Breast epithelium (tissue), 4 donors: ENCODE data around the gene P2RX2. TPM values are rescaled to one million over a fixed set of nuclear protein-coding genes. Genes with fewer than 3 reads are reported as not detected.

Experiments used
- DNase-seq, 2 donors: peaks; one replicate each; pipeline ENCODE4 v3.0.0-alpha.2; 2019; ENCODE audit warnings: low spot score in 2 of 2
- H3K27ac ChIP-seq, 2 donors: fragments of 200-600 bp; sonication (generic) in 1 of 2; one replicate each; pipeline ENCODE4 v1.5.1; 2016 to 2019; ENCODE audit warnings: mild to moderate bottlenecking in 1 of 2
- H3K27me3 ChIP-seq, 2 donors: fragments of 200-600 bp; sonication (generic) in 1 of 2; one replicate each; pipeline versions ENCODE4 v1.5.1 to v1.6.0; 2017 to 2019; ENCODE audit warnings: control low read depth in 1 of 2, mild to moderate bottlenecking in 1 of 2
- H3K36me3 ChIP-seq: fragments of 200-600 bp; one replicate; pipeline ENCODE4 v1.5.1; 2019
- H3K4me1 ChIP-seq, 2 donors: fragments of 200-600 bp; sonication (generic); one replicate each; pipeline ENCODE4 v1.5.1; 2016 to 2019; ENCODE audit warnings: control low read depth in 1 of 2
- H3K4me3 ChIP-seq, 3 donors: fragments of 200-600 bp; sonication (generic); 1 replicate in 2 of 3; 2 replicates in 1 of 3; pipeline ENCODE4 v1.5.1; 2016 to 2019; ENCODE audit warnings: mild to moderate bottlenecking in 3 of 3, moderate library complexity in 2 of 3
- H3K9me3 ChIP-seq, 2 donors: fragments of 200-600 bp; sonication (generic) in 1 of 2; one replicate each; pipeline ENCODE4 v1.5.1; 2016 to 2019; ENCODE audit warnings: control low read depth in 1 of 2
- POLR2A ChIP-seq: fragments of 450-650 bp; IDR thresholded peaks from one replicate; pipeline ENCODE4 v1.6.1; 2016; ENCODE audit warnings: antibody characterized with exemption, mild to moderate bottlenecking, moderate library complexity
- POLR2AphosphoS5 ChIP-seq, 3 donors: sonication (generic); formaldehyde crosslinking; IDR thresholded peaks; one replicate each; pipeline ENCODE4 v1.6.1; 2017; ENCODE audit warnings: antibody characterized with exemption in 3 of 3
- intact Hi-C: fragments of 100-400 bp; cut with DNase I; formaldehyde crosslinking; loops from one replicate; pipeline ENCODE4 v1.15.1; 2023; ENCODE audit warnings: low total_unique reads
- total RNA-seq, 3 donors: library from RNA; depleted of rRNA; stranded (reverse); fragments of >200 nt; gene quantifications; one replicate each; pipeline ENCODE4 v1.1.0, GENCODE V29; 2016
- TF ChIP-seq, protein P1 (sequence below), 3 donors: fragments of 450-650 bp; IDR thresholded peaks; one replicate each; pipeline ENCODE4 v1.5.1; 2016 to 2017; ENCODE audit warnings: antibody characterized with exemption in 3 of 3, mild to moderate bottlenecking in 3 of 3, moderate library complexity in 3 of 3

P2RX2 gene
- total RNA-seq, 3 donors from 2014 or later = 0.29 to 0.48 TPM; not detected in 1

DNA sequence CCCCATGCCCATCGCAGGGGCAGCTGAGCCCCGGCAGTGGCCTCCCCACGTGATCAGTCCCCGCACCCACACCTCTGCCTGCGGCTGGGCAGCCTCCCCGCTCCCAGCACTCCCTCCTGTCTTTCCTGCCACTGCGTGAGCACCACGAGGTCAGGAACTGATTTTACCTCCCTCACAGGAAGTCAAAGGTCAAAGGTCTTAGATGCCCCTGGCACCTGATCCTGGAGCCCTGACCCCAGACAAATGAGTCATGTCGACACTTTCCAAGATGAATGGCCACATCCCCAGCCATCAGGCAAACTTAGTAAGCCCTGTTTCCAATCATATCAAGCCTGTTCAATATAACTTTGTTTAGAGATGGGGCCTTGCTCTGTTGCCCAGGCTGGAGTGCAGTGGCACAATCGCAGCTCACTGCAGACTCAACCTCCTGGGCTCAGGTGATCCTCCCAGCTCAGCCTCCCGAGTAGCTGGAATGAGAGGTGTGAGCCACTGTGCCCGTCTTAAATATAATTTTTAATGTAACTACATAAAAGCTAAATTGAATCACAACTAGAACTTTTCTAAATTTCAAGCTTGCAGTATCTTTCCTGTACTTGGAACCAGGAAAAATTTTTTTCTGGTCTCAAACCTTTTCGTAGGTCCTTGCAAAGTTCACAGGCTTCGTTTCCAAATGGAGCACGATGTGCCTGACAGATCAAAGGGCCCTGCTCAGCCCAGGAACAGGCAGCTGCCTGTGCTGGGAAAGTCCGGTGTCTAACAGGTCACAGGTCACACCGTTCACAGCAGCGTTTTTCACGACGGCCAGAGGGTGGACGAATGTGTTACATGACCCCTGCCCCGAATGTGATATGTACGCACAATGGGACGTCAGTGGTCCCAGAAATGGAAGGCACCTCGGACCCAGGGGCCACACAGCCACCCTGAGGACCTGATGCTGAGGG is 10.1 kb upstream of the P2RX2 start:
- no peak for DNase-seq
- Histone ChIP-seq H3K9me3 (peaks cover 3 to 9% of the 10 kb centered on the region in 2 donors), H3K36me3 (no peaks in the 10 kb centered on the region), H3K27ac (no peak overlapping the region), H3K4me3 (no peak overlapping the region), H3K4me1 (no peaks in the 10 kb centered on the region), H3K27me3 (peaks cover 0 to 49% of the 10 kb centered on the region in 2 donors)
- TF ChIP-seq, protein P1, sequence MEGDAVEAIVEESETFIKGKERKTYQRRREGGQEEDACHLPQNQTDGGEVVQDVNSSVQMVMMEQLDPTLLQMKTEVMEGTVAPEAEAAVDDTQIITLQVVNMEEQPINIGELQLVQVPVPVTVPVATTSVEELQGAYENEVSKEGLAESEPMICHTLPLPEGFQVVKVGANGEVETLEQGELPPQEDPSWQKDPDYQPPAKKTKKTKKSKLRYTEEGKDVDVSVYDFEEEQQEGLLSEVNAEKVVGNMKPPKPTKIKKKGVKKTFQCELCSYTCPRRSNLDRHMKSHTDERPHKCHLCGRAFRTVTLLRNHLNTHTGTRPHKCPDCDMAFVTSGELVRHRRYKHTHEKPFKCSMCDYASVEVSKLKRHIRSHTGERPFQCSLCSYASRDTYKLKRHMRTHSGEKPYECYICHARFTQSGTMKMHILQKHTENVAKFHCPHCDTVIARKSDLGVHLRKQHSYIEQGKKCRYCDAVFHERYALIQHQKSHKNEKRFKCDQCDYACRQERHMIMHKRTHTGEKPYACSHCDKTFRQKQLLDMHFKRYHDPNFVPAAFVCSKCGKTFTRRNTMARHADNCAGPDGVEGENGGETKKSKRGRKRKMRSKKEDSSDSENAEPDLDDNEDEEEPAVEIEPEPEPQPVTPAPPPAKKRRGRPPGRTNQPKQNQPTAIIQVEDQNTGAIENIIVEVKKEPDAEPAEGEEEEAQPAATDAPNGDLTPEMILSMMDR (IDR thresholded peaks at IDR 0.05) = no peak
- TF ChIP-seq POLR2A (no peak), POLR2AphosphoS5 (IDR thresholded peaks at IDR 0.05) (no peak)
- intact Hi-C loops = no loop called here

- no peak within 1 kb of the TSS for H3K27ac ChIP-seq
- peaks cover 3 to 9% of the 10 kb centered on the region in 2 donors for H3K9me3 ChIP-seq
- H3K36me3 ChIP-seq = no peaks in the 10 kb centered on the region
- intact Hi-C loops = loop anchor here (10.0 kb wide), 1 partner anchor 195 kb away; no protein-coding TSS in a partner anchor
- H3K4me1 ChIP-seq = no peaks in the 10 kb centered on the region
- TF ChIP-seq, protein P1 (IDR thresholded peaks at IDR 0.05) = no peak
- TF ChIP-seq POLR2A = no peak
- no peak for TF ChIP-seq POLR2AphosphoS5 (IDR thresholded peaks at IDR 0.05)
- H3K27me3 ChIP-seq = peaks cover 0 to 37% of the 10 kb centered on the region in 2 donors
- peak in 1 of 2 donors; percentile 52 for DNase-seq
- H3K4me3 ChIP-seq = peak within 1 kb of the TSS; percentile 4 to 55 (median 37)
Measured at GRCh38 chr12:132610051-132610759, 8.4 kb upstream of the P2RX2 start, which contains the start of gene LRCOL1. TSS of gene LRCOL1 (minus strand) at chr12:132610582. CDS start at chr12:132606251, 4,331 bp downstream.

DNA sequence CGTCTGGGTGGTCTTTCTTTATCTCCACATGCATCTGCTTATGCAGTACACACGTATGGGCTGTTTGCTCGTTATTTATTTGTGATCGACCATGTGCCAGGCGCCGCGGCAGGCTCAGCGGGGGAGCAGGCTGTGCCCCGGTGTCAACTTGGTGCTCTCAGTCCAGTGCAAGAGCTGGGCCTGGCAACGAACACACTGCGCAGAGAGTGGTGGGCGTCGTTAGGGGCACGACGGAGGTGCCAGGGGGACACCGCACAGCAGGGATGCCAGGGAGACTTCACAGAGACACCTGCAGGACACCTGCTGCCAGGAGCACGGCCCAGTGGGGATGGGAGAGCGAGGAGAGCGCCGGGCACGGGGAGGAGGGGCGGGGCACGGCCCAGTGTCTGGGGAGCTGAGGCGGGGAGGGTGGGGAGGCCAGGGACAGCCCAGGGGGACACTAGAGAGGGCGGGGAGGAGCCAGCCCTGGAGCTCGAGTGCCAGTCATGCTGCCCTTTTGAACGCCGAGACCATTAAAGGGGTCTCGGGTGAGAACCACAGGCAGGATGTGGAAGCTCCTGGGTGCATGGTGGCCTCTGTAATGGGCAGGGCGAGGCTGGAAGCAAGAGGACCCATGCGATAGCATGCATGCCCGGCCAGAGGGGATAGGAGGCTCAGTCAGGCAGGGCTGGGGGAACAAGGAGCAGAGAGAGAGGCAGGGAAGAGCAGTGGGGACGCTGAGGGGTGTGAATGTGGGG is 7.5 kb upstream of the P2RX2 start:
- Histone ChIP-seq H3K27me3 (peaks cover 0 to 40% of the 10 kb centered on the region in 2 donors), H3K4me3 (peak overlapping the region in 1 of 3 donors; percentile 55), H3K4me1 (no peaks in the 10 kb centered on the region), H3K9me3 (peaks cover 7 to 9% of the 10 kb centered on the region in 2 donors), H3K36me3 (no peaks in the 10 kb centered on the region), H3K27ac (no peak overlapping the region)
- intact Hi-C loops = loop anchor here (10.0 kb wide), 1 partner anchor 196 kb away; no protein-coding TSS in a partner anchor
- no peak for DNase-seq
- TF ChIP-seq, protein P1 (IDR thresholded peaks at IDR 0.05) = no peak

GRCh38 chr12:132611620-132612019 is 7.0 kb upstream of the P2RX2 start:
- no peak for DNase-seq
- H3K27me3 ChIP-seq = peaks cover 5 to 41% of the 10 kb centered on the region in 2 donors
- TF ChIP-seq POLR2AphosphoS5 (IDR thresholded peaks at IDR 0.05) = no peak
- H3K9me3 ChIP-seq = peaks cover 12 to 13% of the 10 kb centered on the region in 2 donors
- no peak overlapping the region for H3K27ac ChIP-seq
- intact Hi-C loops = loop anchor here (10.0 kb wide), 1 partner anchor 197 kb away; no protein-coding TSS in a partner anchor
- no peaks in the 10 kb centered on the region for H3K36me3 ChIP-seq
- H3K4me3 ChIP-seq = no peak overlapping the region
- H3K4me1 ChIP-seq = no peaks in the 10 kb centered on the region

DNA sequence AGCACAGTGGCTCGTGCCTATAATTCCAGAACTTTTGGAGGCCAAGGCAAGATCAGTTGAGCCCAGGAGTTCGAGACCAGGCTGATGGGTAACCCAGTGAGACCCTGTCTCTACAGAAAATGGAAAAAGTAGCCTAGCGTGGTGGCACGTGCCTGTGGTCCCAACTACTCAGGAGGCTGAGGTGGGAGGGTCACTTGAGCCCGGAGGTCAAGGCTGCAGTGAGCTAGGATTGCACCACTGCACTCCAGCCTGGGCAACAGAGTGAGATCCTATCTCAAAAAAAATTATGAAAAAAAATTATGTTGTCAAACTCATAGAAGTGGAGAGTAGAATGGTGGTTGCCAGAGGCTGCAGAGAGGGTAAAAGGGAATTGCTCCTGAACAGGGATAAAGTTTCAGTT is 4.5 kb upstream of the P2RX2 start:
- H3K9me3 ChIP-seq = peaks cover 19 to 20% of the 10 kb centered on the region in 2 donors
- no peak overlapping the region for H3K27ac ChIP-seq
- no peak overlapping the region for H3K4me3 ChIP-seq
- no peaks in the 10 kb centered on the region for H3K36me3 ChIP-seq
- no peak for DNase-seq
- peaks cover 5 to 55% of the 10 kb centered on the region in 2 donors for H3K27me3 ChIP-seq
- H3K4me1 ChIP-seq = peaks cover 0 to 4% of the 10 kb centered on the region in 2 donors
- no peak for TF ChIP-seq POLR2A
- TF ChIP-seq, protein P1 (IDR thresholded peaks at IDR 0.05) = no peak
- no peak for TF ChIP-seq POLR2AphosphoS5 (IDR thresholded peaks at IDR 0.05)
- intact Hi-C loops = loop anchor here (10.0 kb wide), 1 partner anchor 199 kb away; no protein-coding TSS in a partner anchor
